HCT116 (cell line): ENCODE data around the gene ZBTB7C.

ENCODE experiments used
- ATF3 ChIP-seq: IDR thresholded peaks from 2 replicates; pipeline ENCODE4 v1.6.1; 2012
- CEBPB ChIP-seq: IDR thresholded peaks from 2 replicates; pipeline ENCODE4 v1.6.1; 2012; ENCODE audit warnings: low read depth
- CTCF ChIP-seq, 3 experiments: fragments of 200-600 bp in 1 of 3; sonication (generic) in 1 of 3; IDR thresholded peaks in 2 of 3; conservative IDR thresholded peaks in 1 of 3; 2 replicates each; pipeline ENCODE4 v1.5.1; 2012 to 2017; ENCODE audit warnings: low read depth in 2 of 3, low read length in 2 of 3, antibody characterized with exemption in 1 of 3, borderline replicate concordance in 1 of 3, control low read depth in 1 of 3, mild to moderate bottlenecking in 1 of 3, mixed read lengths in 1 of 3, mixed run types in 1 of 3, moderate library complexity in 1 of 3; ENCODE audit not compliant: insufficient read depth in 1 of 3
- ELF1 ChIP-seq: IDR thresholded peaks from 2 replicates; pipeline ENCODE4 v1.6.1; 2012; ENCODE audit warnings: low read depth, borderline replicate concordance
- EZH2 ChIP-seq: fragments of 200-600 bp; sonication (generic); IDR thresholded peaks from 2 replicates; pipeline ENCODE4 v1.6.1; 2017; ENCODE audit warnings: antibody characterized with exemption, mixed run types
- EZH2phosphoT487 ChIP-seq: fragments of 200-600 bp; IDR thresholded peaks from 2 replicates; pipeline ENCODE4 v1.6.1; 2018; ENCODE audit warnings: antibody characterized with exemption, borderline replicate concordance
- POLR2A ChIP-seq: IDR thresholded peaks from 2 replicates; pipeline ENCODE4 v1.7.0; 2011; ENCODE audit warnings: borderline replicate concordance; ENCODE audit not compliant: insufficient read depth, insufficient read length; ENCODE audit errors: extremely low read depth
- POLR2AphosphoS5 ChIP-seq: IDR thresholded peaks from 2 replicates; pipeline ENCODE4 v1.6.1; 2011; ENCODE audit warnings: mild to moderate bottlenecking, low read depth, low read length, moderate library complexity
- RAD21 ChIP-seq: IDR thresholded peaks from 2 replicates; pipeline ENCODE4 v1.6.1; 2012; ENCODE audit warnings: low read depth, mild to moderate bottlenecking
- SIN3A ChIP-seq: IDR thresholded peaks from 2 replicates; pipeline ENCODE4 v1.6.1; 2012; ENCODE audit warnings: low read depth
- SRF ChIP-seq: IDR thresholded peaks from 2 replicates; pipeline ENCODE4 v1.6.1; 2012; ENCODE audit warnings: low read depth
- TCF7L2 ChIP-seq: IDR thresholded peaks from 2 replicates; pipeline ENCODE4 v1.7.0; 2011; ENCODE audit warnings: borderline replicate concordance, inconsistent platforms; ENCODE audit not compliant: insufficient read depth, insufficient read length; ENCODE audit errors: extremely low read depth
- YY1 ChIP-seq: IDR thresholded peaks from 2 replicates; pipeline ENCODE4 v1.6.1; 2011; ENCODE audit warnings: low read length, low read depth, moderate library complexity, mild to moderate bottlenecking; ENCODE audit not compliant: insufficient replicate concordance; ENCODE audit errors: extremely low read depth
- ZFX ChIP-seq: fragments of 450-650 bp; IDR thresholded peaks from 2 replicates; pipeline ENCODE4 v1.6.1; 2017

- TF ChIP-seq CTCF (IDR thresholded peaks at IDR 0.05 in 2 of 3, conservative IDR thresholded peaks at IDR 0.05 in 1 of 3; ENCODE audit: borderline replicate concordance in 1 of 3, insufficient read depth in 1 of 3, low read depth in 2 of 3, low read length in 2 of 3) (no peak), TCF7L2 (no peak), EZH2phosphoT487 (no peak), EZH2 (no peak), POLR2AphosphoS5 (no peak), ELF1 (no peak), POLR2A (no peak), SIN3A (no peak), SRF (no peak), ATF3 (no peak), ZFX (no peak), RAD21 (no peak), YY1 (no peak), CEBPB (no peak)
These were observed 330.7 kb downstream of the ZBTB7C start for GRCh38 chr18:48078448-48078847.
